DMS53 treated with DMSO at 0.1 percent for 48 hours (cell line): ENCODE measurements around the gene CEPT1.

ENCODE experiments used
- DNase-seq: peaks from one replicate; lab custom pipeline; 2025; ENCODE audit not compliant: unreplicated experiment; lab: John Stamatoyannopoulos, UW

CEPT1 gene

GRCh38 chr1:111225717-111226400 lies 85.8 kb downstream of the CEPT1 start:
- no peak for DNase-seq

- no peak for DNase-seq
These were observed 87.4 kb downstream of the CEPT1 start, which contains the start of gene CHI3L2 for GRCh38 chr1:111227434-111227833. TSS of gene CHI3L2 (plus strand) at chr1:111227713. CDS start at chr1:111227730, 17 bp downstream.

GRCh38 chr1:111227851-111228747 lies 88.1 kb downstream of the CEPT1 start:
- peak; percentile 26 for DNase-seq

- no peak for DNase-seq
These were observed 88.7 kb downstream of the CEPT1 start for GRCh38 chr1:111228748-111229126.

GRCh38 chr1:111232134-111232533 lies 92.1 kb downstream of the CEPT1 start:
- DNase-seq, result no peak

GRCh38 chr1:111234258-111234657 lies 94.2 kb downstream of the CEPT1 start:
- DNase-seq, result no peak
